Vagina (tissue), 2 donors: Measurements from ENCODE around the gene MECP2. TPM values are rescaled to one million over a fixed set of nuclear protein-coding genes. Genes with fewer than 3 reads are reported as not detected.

Source experiments
- DNase-seq, 2 donors: peaks; one replicate each; pipeline ENCODE4 v3.0.0-alpha.2; 2017; ENCODE audit errors: extremely low spot score in 2 of 2
- H3K27ac ChIP-seq: fragments of 200-600 bp; sonication (generic); one replicate; pipeline ENCODE4 v1.5.1; 2019
- H3K27me3 ChIP-seq: fragments of 200-600 bp; sonication (generic); one replicate; pipeline ENCODE4 v1.5.1; 2019
- H3K36me3 ChIP-seq, 2 donors: fragments of 200-600 bp; sonication (generic); one replicate each; pipeline ENCODE4 v1.5.1; 2017 to 2019
- H3K4me1 ChIP-seq: fragments of 200-600 bp; sonication (generic); one replicate; pipeline ENCODE4 v1.5.1; 2019
- H3K4me3 ChIP-seq, 2 donors: fragments of 200-600 bp; sonication (generic); 1 replicate in 1 of 2; 2 replicates in 1 of 2; pipeline ENCODE4 v1.5.1; 2016 to 2019
- H3K9me3 ChIP-seq: fragments of 200-600 bp; sonication (generic); one replicate; pipeline ENCODE4 v1.5.1; 2019
- CTCF ChIP-seq, 3 experiments: fragments of 450-650 bp in 2 of 3; fragments of 200-600 bp in 1 of 3; sonication (generic) in 1 of 3; IDR thresholded peaks; one replicate each; pipeline ENCODE4 v1.5.1; 2017 to 2019; ENCODE audit warnings: antibody characterized with exemption in 3 of 3, mild to moderate bottlenecking in 2 of 3, moderate library complexity in 2 of 3
- POLR2A ChIP-seq, 2 donors: fragments of 450-650 bp; IDR thresholded peaks; one replicate each; pipeline ENCODE4 v1.6.1; 2017; ENCODE audit warnings: antibody characterized with exemption in 2 of 2, mild to moderate bottlenecking in 2 of 2, moderate library complexity in 2 of 2
- POLR2AphosphoS5 ChIP-seq, 2 donors: sonication (generic); formaldehyde crosslinking; IDR thresholded peaks; one replicate each; pipeline ENCODE4 v1.9.0; 2017; ENCODE audit warnings: antibody characterized with exemption in 2 of 2, mild to moderate bottlenecking in 2 of 2, low read depth in 1 of 2; ENCODE audit not compliant: insufficient read depth in 1 of 2
- intact Hi-C: fragments of 100-400 bp; cut with DNase I; formaldehyde crosslinking; loops from one replicate; pipeline ENCODE4 v1.15.1; 2023
- microRNA counts, 2 donors: library from miRNA; unstranded; fragments of <30 nt; microRNA quantifications; one replicate each; lab custom pipeline; 2016 to 2017
- microRNA-seq: library from miRNA; unstranded; fragments of <30 nt; microRNA quantifications from one replicate; pipeline ENCODE4, GENCODE V29; 2017; ENCODE audit warnings: borderline number of aligned reads, borderline replicate concordance
- small RNA-seq: library from RNA; depleted of rRNA; stranded (forward); fragments of <200 nt; gene quantifications from one replicate; pipeline ENCODE3, GENCODE V24; 2016
- total RNA-seq: library from RNA; depleted of rRNA; stranded (reverse); fragments of >200 nt; gene quantifications from one replicate; pipeline ENCODE4 v1.2.3, GENCODE V29; 2016

MECP2 gene
- total RNA-seq, 1 donor from 2014 or later, result 38.5 TPM

DNA sequence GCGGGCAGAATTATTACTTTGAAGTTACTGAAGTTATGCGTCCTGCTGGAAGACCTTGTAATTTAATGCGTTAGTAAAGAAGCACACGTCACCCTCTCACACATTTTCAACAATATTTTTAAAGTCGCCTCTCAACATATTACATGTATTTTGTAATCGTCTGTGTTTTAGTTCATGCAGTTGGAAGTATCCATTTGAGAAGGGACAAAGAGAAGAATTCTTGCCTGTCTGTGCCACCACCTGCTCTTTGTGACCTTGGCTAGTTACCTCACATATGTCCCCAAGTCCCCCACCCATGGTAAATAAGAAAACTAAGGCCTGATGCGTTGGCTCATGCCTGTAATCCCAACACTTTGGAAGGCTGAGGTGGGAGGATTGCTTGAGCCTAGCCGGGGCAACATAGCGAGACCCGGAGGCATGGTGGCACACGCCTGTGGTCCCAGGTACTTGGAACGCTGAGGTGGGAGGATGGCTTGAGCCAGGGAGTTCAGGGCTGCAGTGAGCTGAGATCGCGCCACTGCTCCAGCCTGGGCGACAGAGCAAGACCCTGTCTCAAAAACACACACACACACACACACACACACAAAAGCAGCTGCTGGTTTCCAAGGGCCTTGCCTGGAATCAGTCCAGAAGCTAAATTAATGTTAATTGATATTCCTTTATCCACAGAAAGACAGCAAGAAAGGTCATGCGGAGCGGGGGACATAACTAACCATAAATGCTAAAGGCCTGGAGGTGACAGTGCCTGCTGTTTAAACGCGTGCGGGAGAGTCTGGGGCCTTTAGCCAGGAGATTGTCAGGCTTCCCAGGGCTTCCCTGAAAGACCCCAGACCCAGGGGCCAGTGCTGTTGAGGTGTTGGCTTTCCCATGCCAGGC is 124.2 kb downstream of the MECP2 start:
- intact Hi-C loops, result no loop called here
- no peaks in the 10 kb centered on the region for H3K36me3 ChIP-seq
- H3K27me3 ChIP-seq, result no peaks in the 10 kb centered on the region
- no peak for TF ChIP-seq CTCF (IDR thresholded peaks at IDR 0.05)
- TF ChIP-seq POLR2A (IDR thresholded peaks at IDR 0.05), result no peak
- TF ChIP-seq POLR2AphosphoS5 (IDR thresholded peaks at IDR 0.05; ENCODE audit: insufficient read depth in 1 of 2, low read depth in 1 of 2), result no peak
- peak overlapping the region; percentile 75 to 94 for H3K4me3 ChIP-seq
- no peak for DNase-seq
- peak overlapping the region; percentile 97 for H3K27ac ChIP-seq
- H3K9me3 ChIP-seq, result no peaks in the 10 kb centered on the region
- peaks cover 40% of the 10 kb centered on the region for H3K4me1 ChIP-seq

GRCh38 chrX:153972368-153973126 is 125.0 kb downstream of the MECP2 start, which contains the start of gene TMEM187:
Gene TMEM187 (plus strand): TSS chrX:153972754. CDS start chrX:153982063, 9,309 bp downstream.
- Histone ChIP-seq H3K4me1 (peaks cover 48% of the 10 kb centered on the region), H3K4me3 (peak within 1 kb of the TSS; percentile 75 to 94), H3K9me3 (no peaks in the 10 kb centered on the region), H3K36me3 (no peaks in the 10 kb centered on the region), H3K27ac (peak within 1 kb of the TSS; percentile 97), H3K27me3 (no peaks in the 10 kb centered on the region)
- TF ChIP-seq POLR2A (IDR thresholded peaks at IDR 0.05) (peak in 1 of 2 donors; percentile 66), POLR2AphosphoS5 (IDR thresholded peaks at IDR 0.05; ENCODE audit: insufficient read depth in 1 of 2, low read depth in 1 of 2) (no peak), CTCF (IDR thresholded peaks at IDR 0.05) (no peak)
- intact Hi-C loops, result no loop called here
- no peak for DNase-seq

MicroRNAs within 50 kb of the gene (microRNA counts, 767-probe panel; counts per million panel counts)
- microRNA hsa-miR-718 (lab: Ali Mortazavi, UCI), result 238 to 261 counts per million in 2 donors

Small RNA genes lying within 50 kb of the gene (microRNA-seq; reads per million reads assigned to microRNA genes)
- not detected for gene MIR3202-1
- gene MIR3202-2, result not detected
- gene MIR718, result not detected

Small RNA genes lying within 50 kb of the gene (small RNA-seq; reads per million reads assigned to genes)
- not detected for gene MIR3202-1

Other genes starting within 250 kb of the MECP2 start
- 9.6 TPM for gene L1CAM, start 211.5 kb downstream of the MECP2 start, total RNA-seq
- 4.9 TPM for gene AVPR2, start 193.0 kb downstream of the MECP2 start, total RNA-seq
- 36.6 TPM for gene ARHGAP4, start 171.5 kb downstream of the MECP2 start, total RNA-seq
- 66.8 TPM for gene NAA10, start 162.7 kb downstream of the MECP2 start, total RNA-seq
- gene RENBP, start 153.1 kb downstream of the MECP2 start, total RNA-seq, result 4.2 TPM
- gene HCFC1, start 125.9 kb downstream of the MECP2 start, total RNA-seq, result 38.8 TPM
- 8.6 TPM for gene TMEM187, start 125.0 kb downstream of the MECP2 start, total RNA-seq
- gene IRAK1, start 77.8 kb downstream of the MECP2 start, total RNA-seq, result 46.7 TPM
- not detected for gene OPN1LW, start 46.5 kb upstream of the MECP2 start, total RNA-seq
- not detected for gene OPN1MW, start 84.9 kb upstream of the MECP2 start, total RNA-seq
- not detected for gene OPN1MW2, start 122.0 kb upstream of the MECP2 start, total RNA-seq
- not detected for gene OPN1MW3, start 159.9 kb upstream of the MECP2 start, total RNA-seq
- not detected for gene TEX28, start 197.4 kb upstream of the MECP2 start, total RNA-seq
- gene TKTL1, start 198.1 kb upstream of the MECP2 start, total RNA-seq, result not detected